Liver (tissue), 9 donors: ENCODE data around the gene REEP1. TPM values are rescaled to one million over a fixed set of nuclear protein-coding genes. Genes with fewer than 3 reads are reported as not detected.

Experiments used
- DNase-seq: peaks from one replicate; pipeline ENCODE4 v3.0.0-alpha.2; 2017; ENCODE audit warnings: low spot score
- H3K27ac ChIP-seq, 2 donors: one replicate each; pipeline ENCODE4 v1.7.0; 2013; ENCODE audit warnings: inconsistent platforms in 2 of 2, low read length in 2 of 2, control low read depth in 1 of 2, low read depth in 1 of 2, mild to moderate bottlenecking in 1 of 2
- H3K27me3 ChIP-seq, 4 donors: one replicate each; pipeline versions ENCODE4 v1.6.1 to v1.7.0; 2013; ENCODE audit warnings: low read length in 3 of 4, inconsistent platforms in 1 of 4, mild to moderate bottlenecking in 1 of 4, moderate library complexity in 1 of 4; ENCODE audit not compliant: control insufficient read depth in 4 of 4, insufficient read depth in 4 of 4
- H3K36me3 ChIP-seq, 4 donors: one replicate each; pipeline versions ENCODE4 v1.6.1 to v1.7.0; 2013; ENCODE audit warnings: low read length in 3 of 4, mild to moderate bottlenecking in 3 of 4, low read depth in 1 of 4, moderate library complexity in 1 of 4; ENCODE audit not compliant: control insufficient read depth in 4 of 4, insufficient read depth in 3 of 4
- H3K4me1 ChIP-seq, 4 donors: one replicate each; pipeline versions ENCODE4 v1.6.1 to v1.7.0; 2013; ENCODE audit warnings: low read length in 3 of 4, mild to moderate bottlenecking in 3 of 4, moderate library complexity in 1 of 4; ENCODE audit not compliant: control insufficient read depth in 4 of 4, insufficient read depth in 4 of 4
- H3K4me3 ChIP-seq, 3 donors: one replicate each; pipeline versions ENCODE4 v1.6.1 to v1.7.0; 2013; ENCODE audit warnings: low read length in 3 of 3, control low read depth in 1 of 3, low read depth in 1 of 3, mild to moderate bottlenecking in 1 of 3
- H3K9ac ChIP-seq, 2 donors: one replicate each; pipeline ENCODE4 v1.7.0; 2013; ENCODE audit warnings: low read length in 2 of 2, mild to moderate bottlenecking in 2 of 2, moderate library complexity in 2 of 2, control low read depth in 1 of 2, low read depth in 1 of 2
- H3K9me3 ChIP-seq, 4 donors: one replicate each; pipeline versions ENCODE4 v1.6.1 to v1.7.0; 2013; ENCODE audit warnings: low read length in 3 of 4; ENCODE audit not compliant: control insufficient read depth in 4 of 4
- EGR1 ChIP-seq, 2 donors: IDR thresholded peaks; 2 replicates each; pipeline ENCODE4 v1.6.1; 2016 to 2018; ENCODE audit warnings: antibody characterized with exemption in 2 of 2, low read depth in 2 of 2
- FOXA1 ChIP-seq: IDR thresholded peaks from 2 replicates; pipeline ENCODE4 v1.6.1; 2016; ENCODE audit warnings: antibody characterized with exemption
- FOXA2 ChIP-seq: IDR thresholded peaks from 2 replicates; pipeline ENCODE4 v1.6.1; 2016; ENCODE audit warnings: antibody characterized with exemption
- GABPA ChIP-seq, 2 donors: IDR thresholded peaks in 1 of 2; conservative IDR thresholded peaks in 1 of 2; 2 replicates each; pipeline ENCODE4 v1.6.1; 2016; ENCODE audit warnings: antibody characterized with exemption in 2 of 2, mild to moderate bottlenecking in 1 of 2, moderate library complexity in 1 of 2
- HNF4A ChIP-seq, 2 donors: conservative IDR thresholded peaks; 2 replicates each; pipeline ENCODE4 v1.6.1; 2016; ENCODE audit warnings: antibody characterized with exemption in 2 of 2, mild to moderate bottlenecking in 2 of 2
- JUND ChIP-seq, 2 donors: IDR thresholded peaks; 2 replicates each; pipeline ENCODE4 v1.6.1; 2016; ENCODE audit warnings: antibody characterized with exemption in 2 of 2
- NR2F2 ChIP-seq: IDR thresholded peaks from 2 replicates; pipeline ENCODE4 v1.6.1; 2016; ENCODE audit warnings: antibody characterized with exemption
- SP1 ChIP-seq: IDR thresholded peaks from 2 replicates; pipeline ENCODE4 v1.6.1; 2018; ENCODE audit warnings: antibody characterized with exemption, mild to moderate bottlenecking
- TAF1 ChIP-seq: conservative IDR thresholded peaks from 2 replicates; pipeline ENCODE4 v1.6.1; 2016; ENCODE audit warnings: antibody characterized with exemption, mild to moderate bottlenecking
- YY1 ChIP-seq: IDR thresholded peaks from 2 replicates; pipeline ENCODE4 v1.6.1; 2016; ENCODE audit warnings: antibody characterized with exemption, mild to moderate bottlenecking
- WGBS: extraction: QIAGEN DNeasy Blood & Tissue Kit; methylation state at CpG from one replicate; pipeline ENCODE4 v1.1.7; 2013; 5-methylcytosine and 5-hydroxymethylcytosine counted together
- polyA plus RNA-seq, 2 donors: library from polyadenylated mRNA; stranded (reverse) in 1 of 2; unstranded in 1 of 2; fragments of 200-250 nt in 1 of 2; fragments of >200 nt in 1 of 2; fragmentation: Nextera tagmentation in 1 of 2; extraction: Ambion mirVana in 1 of 2; gene quantifications; one replicate each; pipeline versions ENCODE4 v1.2.1 to v1.2.3, GENCODE V29; 2013 to 2015
- total RNA-seq, 2 donors: library from RNA; depleted of rRNA; stranded (reverse); fragments of >200 nt; gene quantifications; one replicate each; pipeline ENCODE4 v1.2.3, GENCODE V29; 2014
- TF ChIP-seq, protein P1 (sequence below): fragments of 150-350 bp; IDR thresholded peaks from 2 replicates; pipeline ENCODE4 v1.5.1; 2017; ENCODE audit warnings: improper control_type of control experiment, low read depth, low read length; ENCODE audit not compliant: missing input control
- TF ChIP-seq, protein P2 (sequence below): IDR thresholded peaks from 2 replicates; pipeline ENCODE4 v1.6.1; 2016; ENCODE audit warnings: antibody characterized with exemption
- TF ChIP-seq, protein P3 (sequence below): IDR thresholded peaks from 2 replicates; pipeline ENCODE4 v1.6.1; 2016; ENCODE audit warnings: antibody characterized with exemption
- donor health status: healthy.
- donor health status: healthy.
- donor health status: healthy.
- donor health status: healthy.
- donor health status: healthy.

Gene REEP1
- total and polyA plus RNA-seq, 4 donors: 0.46 to 1.7 (median 0.89) TPM

DNA sequence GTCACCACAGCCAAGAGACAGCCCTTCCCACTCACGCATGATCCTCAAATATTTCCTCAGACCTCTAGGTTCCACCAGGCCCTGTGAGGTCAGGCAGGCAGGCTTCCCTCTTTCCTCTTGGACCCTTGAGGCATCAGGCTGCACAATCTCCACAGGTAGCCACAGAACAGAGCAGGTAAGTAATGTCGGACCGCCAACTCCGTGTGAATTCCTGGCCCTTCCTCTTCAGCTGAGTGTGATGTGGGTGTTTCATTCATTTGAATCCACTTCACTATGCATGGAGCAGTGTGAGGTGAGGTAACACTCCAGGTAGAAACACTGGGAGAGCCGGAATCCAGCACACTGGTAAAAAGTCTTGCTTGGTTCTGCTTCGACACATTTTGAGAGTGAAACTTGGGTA is 94.2 kb downstream of the REEP1 start (continued):
- TF ChIP-seq, protein P1, sequence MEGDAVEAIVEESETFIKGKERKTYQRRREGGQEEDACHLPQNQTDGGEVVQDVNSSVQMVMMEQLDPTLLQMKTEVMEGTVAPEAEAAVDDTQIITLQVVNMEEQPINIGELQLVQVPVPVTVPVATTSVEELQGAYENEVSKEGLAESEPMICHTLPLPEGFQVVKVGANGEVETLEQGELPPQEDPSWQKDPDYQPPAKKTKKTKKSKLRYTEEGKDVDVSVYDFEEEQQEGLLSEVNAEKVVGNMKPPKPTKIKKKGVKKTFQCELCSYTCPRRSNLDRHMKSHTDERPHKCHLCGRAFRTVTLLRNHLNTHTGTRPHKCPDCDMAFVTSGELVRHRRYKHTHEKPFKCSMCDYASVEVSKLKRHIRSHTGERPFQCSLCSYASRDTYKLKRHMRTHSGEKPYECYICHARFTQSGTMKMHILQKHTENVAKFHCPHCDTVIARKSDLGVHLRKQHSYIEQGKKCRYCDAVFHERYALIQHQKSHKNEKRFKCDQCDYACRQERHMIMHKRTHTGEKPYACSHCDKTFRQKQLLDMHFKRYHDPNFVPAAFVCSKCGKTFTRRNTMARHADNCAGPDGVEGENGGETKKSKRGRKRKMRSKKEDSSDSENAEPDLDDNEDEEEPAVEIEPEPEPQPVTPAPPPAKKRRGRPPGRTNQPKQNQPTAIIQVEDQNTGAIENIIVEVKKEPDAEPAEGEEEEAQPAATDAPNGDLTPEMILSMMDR: no peak
- TF ChIP-seq FOXA2: no peak

DNA sequence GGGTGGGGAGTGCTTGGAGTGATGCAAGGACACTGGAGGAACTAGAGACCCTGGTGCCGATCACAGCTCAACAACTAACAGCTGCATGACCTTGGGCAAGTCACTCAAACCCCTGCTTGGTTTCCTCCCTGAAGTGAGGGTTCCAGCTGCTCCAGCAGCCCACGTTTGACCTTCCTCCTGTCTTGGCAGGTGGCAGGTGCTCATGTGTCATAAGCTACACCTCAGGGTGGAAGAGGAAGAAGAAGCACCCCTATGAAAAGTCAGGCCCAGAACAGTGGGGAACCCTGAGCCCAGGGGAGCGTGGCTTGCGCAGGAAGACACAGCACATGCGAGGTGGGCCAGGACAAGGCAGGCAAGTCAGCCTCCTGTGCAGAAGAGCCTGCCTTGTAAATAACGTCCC is 95.8 kb downstream of the REEP1 start:
- TF ChIP-seq GABPA (IDR thresholded peaks at IDR 0.05 in 1 of 2, conservative IDR thresholded peaks at IDR 0.05 in 1 of 2) (no peak), TAF1 (no peak), HNF4A (conservative IDR thresholded peaks at IDR 0.05) (no peak), NR2F2 (no peak), JUND (IDR thresholded peaks at IDR 0.05) (no peak), YY1 (no peak), SP1 (no peak)
- TF ChIP-seq, protein P1: no peak
- TF ChIP-seq, protein P2, sequence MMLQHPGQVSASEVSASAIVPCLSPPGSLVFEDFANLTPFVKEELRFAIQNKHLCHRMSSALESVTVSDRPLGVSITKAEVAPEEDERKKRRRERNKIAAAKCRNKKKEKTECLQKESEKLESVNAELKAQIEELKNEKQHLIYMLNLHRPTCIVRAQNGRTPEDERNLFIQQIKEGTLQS: no peak
- TF ChIP-seq, protein P3, sequence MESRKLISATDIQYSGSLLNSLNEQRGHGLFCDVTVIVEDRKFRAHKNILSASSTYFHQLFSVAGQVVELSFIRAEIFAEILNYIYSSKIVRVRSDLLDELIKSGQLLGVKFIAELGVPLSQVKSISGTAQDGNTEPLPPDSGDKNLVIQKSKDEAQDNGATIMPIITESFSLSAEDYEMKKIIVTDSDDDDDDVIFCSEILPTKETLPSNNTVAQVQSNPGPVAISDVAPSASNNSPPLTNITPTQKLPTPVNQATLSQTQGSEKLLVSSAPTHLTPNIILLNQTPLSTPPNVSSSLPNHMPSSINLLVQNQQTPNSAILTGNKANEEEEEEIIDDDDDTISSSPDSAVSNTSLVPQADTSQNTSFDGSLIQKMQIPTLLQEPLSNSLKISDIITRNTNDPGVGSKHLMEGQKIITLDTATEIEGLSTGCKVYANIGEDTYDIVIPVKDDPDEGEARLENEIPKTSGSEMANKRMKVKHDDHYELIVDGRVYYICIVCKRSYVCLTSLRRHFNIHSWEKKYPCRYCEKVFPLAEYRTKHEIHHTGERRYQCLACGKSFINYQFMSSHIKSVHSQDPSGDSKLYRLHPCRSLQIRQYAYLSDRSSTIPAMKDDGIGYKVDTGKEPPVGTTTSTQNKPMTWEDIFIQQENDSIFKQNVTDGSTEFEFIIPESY: no peak
- WGBS: 85% methylated on average over 6 of the region's 6 CpGs
- Histone ChIP-seq H3K27me3 (no peaks in the 10 kb centered on the region), H3K27ac (no peak overlapping the region), H3K9ac (no peak overlapping the region), H3K9me3 (no peaks in the 10 kb centered on the region), H3K4me1 (no peaks in the 10 kb centered on the region), H3K4me3 (no peak overlapping the region), H3K36me3 (no peaks in the 10 kb centered on the region)
- DNase-seq: no peak

DNA sequence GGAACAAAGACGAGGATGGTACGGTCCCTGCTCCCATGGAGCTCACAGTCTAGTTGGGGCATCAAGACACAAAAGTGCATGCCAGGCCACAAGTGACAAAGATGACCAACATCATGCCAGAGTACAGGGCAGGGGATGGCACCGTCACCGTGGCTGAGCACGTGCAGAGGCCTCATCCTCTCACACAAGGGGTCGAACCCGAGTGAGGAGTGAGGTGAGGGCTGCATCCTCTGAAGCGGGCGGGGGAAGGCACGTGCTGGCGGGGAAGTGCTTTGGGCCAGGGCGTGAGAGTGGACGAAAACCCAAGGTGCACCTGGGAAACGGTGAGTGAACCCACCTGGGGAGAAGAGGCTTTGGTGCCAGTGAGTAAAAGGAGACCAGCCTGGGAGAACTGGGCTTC is 97.2 kb downstream of the REEP1 start:
- Histone ChIP-seq H3K9ac (no peak overlapping the region), H3K4me1 (no peaks in the 10 kb centered on the region), H3K4me3 (no peak overlapping the region), H3K27me3 (no peaks in the 10 kb centered on the region), H3K27ac (no peak overlapping the region), H3K9me3 (no peaks in the 10 kb centered on the region), H3K36me3 (no peaks in the 10 kb centered on the region)
- TF ChIP-seq FOXA1 (no peak), YY1 (no peak), EGR1 (IDR thresholded peaks at IDR 0.05; ENCODE audit: low read depth in 2 of 2) (no peak), FOXA2 (no peak)
- TF ChIP-seq, protein P2: no peak
- TF ChIP-seq, protein P3: no peak
- no peak for DNase-seq
- WGBS: 93% methylated on average over 14 of the region's 14 CpGs
